Measurements from ENCODE around the gene ZBTB7B. TPM values are rescaled to one million over a fixed set of nuclear protein-coding genes. Genes with fewer than 3 reads are reported as not detected.

The ZBTB7B gene
- total RNA-seq, 1 donor from 2014 or later: 80.4 TPM

DNA sequence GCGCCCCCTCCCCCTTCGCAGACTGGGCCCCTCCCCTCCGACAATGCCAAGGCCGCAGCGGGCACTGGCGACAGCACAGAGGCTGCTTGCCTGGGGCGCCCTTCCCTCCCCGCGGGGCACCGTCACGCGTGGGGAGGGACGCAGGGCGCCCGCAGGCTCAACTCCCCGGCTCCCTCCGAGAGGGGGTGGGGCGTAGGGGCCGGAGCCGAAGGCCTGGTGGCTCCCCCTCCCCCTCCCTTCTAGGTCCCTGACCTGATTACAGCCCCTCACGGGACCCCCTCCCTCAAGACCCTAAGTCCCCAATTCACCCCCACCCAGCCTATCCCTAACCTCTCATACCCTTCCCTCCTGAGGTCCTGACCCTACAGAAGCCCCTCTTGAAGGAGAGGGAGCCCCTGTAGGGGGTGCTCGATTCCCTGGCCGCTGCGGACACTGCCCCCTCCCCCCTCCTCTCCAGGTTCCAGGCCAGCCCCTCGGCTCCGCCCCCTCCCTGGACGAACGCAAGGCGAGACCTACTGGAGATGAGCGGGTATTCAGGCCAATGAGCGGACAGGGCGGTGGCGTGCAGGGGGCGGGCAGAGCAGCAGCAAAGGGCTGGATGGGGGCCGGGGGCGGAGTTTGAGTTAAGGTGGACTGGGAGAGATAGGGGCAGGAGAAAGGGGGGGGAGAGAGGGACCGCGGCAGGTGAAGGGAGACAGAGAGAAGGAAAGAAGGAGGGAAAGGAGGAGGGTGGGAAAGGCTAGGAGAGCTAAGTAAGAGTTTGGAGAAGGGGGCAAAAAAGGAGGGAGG is 733 bp upstream of the ZBTB7B start:
- no peaks in the 10 kb centered on the region for H3K36me3 ChIP-seq
- peak overlapping the region; percentile 90 for H3K27ac ChIP-seq
- H3K9me3 ChIP-seq: no peaks in the 10 kb centered on the region
- peaks cover 47% of the 10 kb centered on the region for H3K4me1 ChIP-seq
- intact Hi-C loops (cut with DNase I): no loop called here
- H3K4me3 ChIP-seq: peak overlapping the region; percentile 88
- TF ChIP-seq, protein P1, sequence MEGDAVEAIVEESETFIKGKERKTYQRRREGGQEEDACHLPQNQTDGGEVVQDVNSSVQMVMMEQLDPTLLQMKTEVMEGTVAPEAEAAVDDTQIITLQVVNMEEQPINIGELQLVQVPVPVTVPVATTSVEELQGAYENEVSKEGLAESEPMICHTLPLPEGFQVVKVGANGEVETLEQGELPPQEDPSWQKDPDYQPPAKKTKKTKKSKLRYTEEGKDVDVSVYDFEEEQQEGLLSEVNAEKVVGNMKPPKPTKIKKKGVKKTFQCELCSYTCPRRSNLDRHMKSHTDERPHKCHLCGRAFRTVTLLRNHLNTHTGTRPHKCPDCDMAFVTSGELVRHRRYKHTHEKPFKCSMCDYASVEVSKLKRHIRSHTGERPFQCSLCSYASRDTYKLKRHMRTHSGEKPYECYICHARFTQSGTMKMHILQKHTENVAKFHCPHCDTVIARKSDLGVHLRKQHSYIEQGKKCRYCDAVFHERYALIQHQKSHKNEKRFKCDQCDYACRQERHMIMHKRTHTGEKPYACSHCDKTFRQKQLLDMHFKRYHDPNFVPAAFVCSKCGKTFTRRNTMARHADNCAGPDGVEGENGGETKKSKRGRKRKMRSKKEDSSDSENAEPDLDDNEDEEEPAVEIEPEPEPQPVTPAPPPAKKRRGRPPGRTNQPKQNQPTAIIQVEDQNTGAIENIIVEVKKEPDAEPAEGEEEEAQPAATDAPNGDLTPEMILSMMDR (IDR thresholded peaks at IDR 0.05): peak; percentile 32
- ATAC-seq (peak; percentile 84), DNase-seq (peak; percentile 100)
- H3K27me3 ChIP-seq: no peaks in the 10 kb centered on the region

DNA sequence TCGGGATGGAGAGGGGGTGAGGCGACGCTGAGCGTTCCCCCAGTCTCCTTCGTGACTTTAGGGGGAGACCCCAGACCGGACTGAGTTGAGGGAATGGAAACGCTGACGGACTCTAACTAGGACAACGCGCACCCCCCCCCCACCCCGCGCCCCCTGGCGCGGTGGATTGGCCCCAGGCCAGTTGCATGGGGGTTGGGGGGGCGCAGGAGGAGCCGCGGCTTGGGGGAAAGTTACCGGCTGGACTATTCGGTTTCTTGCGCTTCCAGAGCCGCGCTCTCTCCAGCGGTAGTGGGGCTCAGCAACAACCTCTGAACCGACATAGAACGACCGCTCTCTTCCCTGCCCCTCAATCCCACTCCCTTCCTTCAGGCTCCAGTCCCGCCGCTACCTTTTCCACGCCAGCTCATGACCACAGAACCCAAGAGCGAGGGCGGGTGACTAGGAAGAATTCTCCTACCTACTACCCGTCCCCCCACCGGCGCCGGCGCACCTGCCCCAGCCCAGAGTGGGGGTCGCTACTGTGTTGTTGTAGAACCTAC is 694 bp downstream of the ZBTB7B start:
- Histone ChIP-seq H3K27me3 (no peaks in the 10 kb centered on the region), H3K9me3 (no peaks in the 10 kb centered on the region), H3K4me1 (peaks cover 61% of the 10 kb centered on the region), H3K4me3 (peak overlapping the region; percentile 88), H3K36me3 (no peaks in the 10 kb centered on the region), H3K27ac (peak overlapping the region; percentile 93)
- TF ChIP-seq, protein P1 (IDR thresholded peaks at IDR 0.05): no peak
- intact Hi-C loops (cut with DNase I): no loop called here
- ATAC-seq (no peak), DNase-seq (no peak)

DNA sequence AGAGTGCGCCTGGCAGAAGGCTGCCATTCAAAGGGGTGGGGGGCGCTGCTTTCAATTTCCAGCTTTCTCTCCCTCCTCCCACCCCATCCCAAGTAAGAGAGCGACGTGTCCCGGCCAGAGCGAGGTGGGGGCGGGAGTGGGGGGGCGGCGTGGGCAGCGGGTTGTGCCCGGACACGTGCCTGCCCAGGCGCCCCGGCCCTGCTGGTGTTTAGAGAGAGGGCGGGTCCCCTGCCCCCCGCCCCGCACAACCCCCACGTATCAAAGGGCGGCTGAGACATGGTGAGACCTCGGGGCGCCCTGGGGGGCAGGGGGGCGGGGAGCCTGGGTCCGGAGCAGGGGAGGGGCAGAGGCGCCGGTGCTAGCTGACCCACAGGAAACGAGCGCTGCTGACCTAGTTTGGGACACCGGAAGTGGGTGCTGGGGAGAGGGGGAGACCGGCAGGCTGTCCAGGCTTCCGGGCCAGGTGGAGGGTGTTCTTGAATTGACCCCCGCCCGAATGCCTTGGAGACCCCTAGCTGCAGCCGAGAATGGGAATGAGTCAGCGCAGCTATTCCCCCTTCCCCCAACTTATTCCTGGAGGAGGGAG is 1.3 kb downstream of the ZBTB7B start:
- Histone ChIP-seq H3K27me3 (no peaks in the 10 kb centered on the region), H3K9me3 (no peaks in the 10 kb centered on the region), H3K4me3 (peak overlapping the region; percentile 88), H3K36me3 (no peaks in the 10 kb centered on the region), H3K4me1 (peaks cover 64% of the 10 kb centered on the region), H3K27ac (peak overlapping the region; percentile 93)
- TF ChIP-seq, protein P1 (IDR thresholded peaks at IDR 0.05): no peak
- intact Hi-C loops (cut with DNase I): no loop called here
- peak; percentile 89 for DNase-seq
- ATAC-seq: peak; percentile 2

DNA sequence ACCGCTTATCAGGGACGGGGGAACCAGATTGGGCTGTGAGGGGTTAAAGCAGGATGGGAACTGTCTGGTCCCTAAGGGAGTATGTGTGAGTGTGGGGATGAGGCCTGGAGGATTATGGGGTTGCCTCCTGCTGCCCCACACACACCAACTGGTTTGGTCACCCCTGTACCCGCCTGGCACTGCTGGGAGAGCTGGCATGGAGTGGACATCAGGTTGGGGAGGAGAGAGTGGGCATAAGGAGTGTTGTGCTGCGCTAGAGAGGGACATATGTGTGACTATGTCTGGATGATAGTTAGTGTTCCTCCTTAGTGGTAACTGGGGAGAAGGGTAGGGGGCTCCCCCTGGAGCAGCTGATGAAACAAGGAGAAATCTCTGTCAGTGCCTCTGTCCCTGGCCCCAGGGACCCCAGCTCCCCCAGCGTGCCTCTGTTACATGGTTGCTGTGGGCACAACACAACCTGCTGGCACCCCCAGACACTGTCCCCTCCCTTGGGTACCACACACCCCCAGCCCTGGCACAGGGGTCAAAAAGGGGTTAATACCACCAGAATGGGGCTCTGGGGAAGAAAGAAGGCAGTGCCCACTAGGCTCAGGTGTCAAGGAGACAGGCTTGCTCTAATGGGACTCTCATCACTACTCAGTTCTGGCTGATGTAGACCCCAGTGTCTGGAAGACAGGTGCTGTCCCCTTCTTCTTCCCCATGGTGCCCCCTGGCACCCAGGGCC is 1.9 kb downstream of the ZBTB7B start:
- H3K4me1 ChIP-seq: peaks cover 57% of the 10 kb centered on the region
- intact Hi-C loops (cut with DNase I): no loop called here

More for the DNA sequence above, 1.9 kb downstream of the ZBTB7B start:
- Histone ChIP-seq H3K27me3 (no peaks in the 10 kb centered on the region), H3K27ac (peak overlapping the region; percentile 93), H3K9me3 (no peaks in the 10 kb centered on the region), H3K4me3 (peak overlapping the region; percentile 88), H3K36me3 (no peaks in the 10 kb centered on the region)
- ATAC-seq (no peak), DNase-seq (no peak)
- TF ChIP-seq, protein P1 (IDR thresholded peaks at IDR 0.05): no peak
